Lung (tissue), 12 donors: Measurements from ENCODE around the gene ZNF536. TPM values are rescaled to one million over a fixed set of nuclear protein-coding genes. Genes with fewer than 3 reads are reported as not detected.

Experiments used
- ATAC-seq: fragments of 200-7000 bp; cut with Tn5 transposase; one replicate; pipeline ENCODE4 v1.9.1; 2020; ENCODE audit warnings: moderate number of reproducible peaks; ENCODE audit not compliant: insufficient read depth, low FRiP score
- DNase-seq, 3 donors: peaks; one replicate each; pipeline ENCODE4 v3.0.0-alpha.2; 2013 to 2017
- H3K27ac ChIP-seq, 2 donors: one replicate each; pipeline ENCODE4 v1.5.1; 2013; ENCODE audit warnings: mild to moderate bottlenecking in 2 of 2, moderate library complexity in 2 of 2, control low read depth in 1 of 2, inconsistent platforms in 1 of 2, low read depth in 1 of 2, low read length in 1 of 2
- H3K27me3 ChIP-seq, 3 donors: one replicate each; pipeline ENCODE4 v1.5.1; 2013; ENCODE audit warnings: low read length in 2 of 3; ENCODE audit not compliant: control insufficient read depth in 3 of 3, insufficient read depth in 3 of 3
- H3K36me3 ChIP-seq, 4 donors: one replicate each; pipeline ENCODE4 v1.5.1; 2013; ENCODE audit warnings: low read length in 4 of 4, mild to moderate bottlenecking in 1 of 4, moderate library complexity in 1 of 4; ENCODE audit not compliant: control insufficient read depth in 4 of 4, insufficient read depth in 4 of 4
- H3K4me1 ChIP-seq, 5 donors: one replicate each; pipeline ENCODE4 v1.5.1; 2013; ENCODE audit warnings: low read length in 5 of 5, mild to moderate bottlenecking in 2 of 5, moderate library complexity in 1 of 5; ENCODE audit not compliant: control insufficient read depth in 5 of 5, insufficient read depth in 5 of 5
- H3K4me3 ChIP-seq: one replicate; pipeline ENCODE4 v1.5.1; 2013; ENCODE audit warnings: mild to moderate bottlenecking, control low read depth, moderate library complexity
- H3K9ac ChIP-seq, 2 donors: one replicate each; pipeline ENCODE4 v1.5.1; 2013; ENCODE audit warnings: low read length in 2 of 2, control low read depth in 1 of 2; ENCODE audit not compliant: insufficient read depth in 1 of 2
- H3K9me3 ChIP-seq, 4 donors: one replicate each; pipeline ENCODE4 v1.5.1; 2013; ENCODE audit warnings: low read length in 3 of 4, mild to moderate bottlenecking in 1 of 4, moderate library complexity in 1 of 4; ENCODE audit not compliant: control insufficient read depth in 4 of 4, insufficient read depth in 3 of 4
- CTCF ChIP-seq: IDR thresholded peaks from 2 replicates; pipeline ENCODE4 v1.5.1; 2012; ENCODE audit warnings: mild to moderate bottlenecking; ENCODE audit errors: control extremely low read depth, extremely low read depth
- WGBS, 2 donors: extraction: QIAGEN DNeasy Blood & Tissue Kit; methylation state at CpG; one replicate each; pipeline ENCODE4 v1.1.7; 2013; 5-methylcytosine and 5-hydroxymethylcytosine counted together
- polyA plus RNA-seq, 2 donors: library from polyadenylated mRNA; stranded (reverse); fragments of 200-250 nt; gene quantifications; one replicate each; pipeline ENCODE4 v1.2.1, GENCODE V29; 2013
- total RNA-seq, 2 donors: library from RNA; depleted of rRNA in 1 of 2; stranded (reverse); fragments of >200 nt in 1 of 2; gene quantifications; one replicate each; pipeline ENCODE4 v1.2.1, GENCODE V29; 2014 to 2021
- donor health status: control.
- donor health status: control.
- donor health status: Bipolar disorder and iron deficiency.
- donor health status: healthy.
- donor health status: DM: yes; HTN: yes; CAD: no.

The ZNF536 gene
- total and polyA plus RNA-seq, 4 donors, result 0.07 to 5.6 (median 0.21) TPM

GRCh38 chr19:30349131-30349730 is 23.0 kb upstream of the ZNF536 start:
- no peak overlapping the region for H3K4me3 ChIP-seq
- H3K36me3 ChIP-seq, result no peaks in the 10 kb centered on the region
- 47 to 70% methylated on average over 7 of the region's 7 CpGs for WGBS, 2 donors
- no peak overlapping the region for H3K9ac ChIP-seq
- TF ChIP-seq CTCF, result no peak
- DNase-seq (no peak), ATAC-seq (no peak)
- peaks cover 0 to 1% (median 0%) of the 10 kb centered on the region in 4 donors for H3K9me3 ChIP-seq
- peaks cover 0 to 3% (median 0%) of the 10 kb centered on the region in 3 donors for H3K27me3 ChIP-seq
- no peak overlapping the region for H3K27ac ChIP-seq
- peaks cover 0 to 5% (median 0%) of the 10 kb centered on the region in 5 donors for H3K4me1 ChIP-seq

GRCh38 chr19:30350692-30351663 is 21.2 kb upstream of the ZNF536 start:
- Histone ChIP-seq H3K9me3 (no peaks in the 10 kb centered on the region), H3K36me3 (no peaks in the 10 kb centered on the region), H3K4me1 (peaks cover 0 to 5% (median 0%) of the 10 kb centered on the region in 5 donors), H3K9ac (no peak overlapping the region), H3K27ac (no peak overlapping the region), H3K27me3 (peaks cover 0 to 3% (median 0%) of the 10 kb centered on the region in 3 donors), H3K4me3 (no peak overlapping the region)
- ATAC-seq (no peak), DNase-seq (no peak)
- WGBS, 2 donors, result 73 to 82% methylated on average over 7 of the region's 7 CpGs
- no peak for TF ChIP-seq CTCF

- Histone ChIP-seq H3K9me3 (no peaks in the 10 kb centered on the region), H3K4me1 (peaks cover 0 to 5% (median 0%) of the 10 kb centered on the region in 5 donors), H3K36me3 (no peaks in the 10 kb centered on the region), H3K9ac (no peak overlapping the region), H3K27ac (no peak overlapping the region), H3K27me3 (peaks cover 0 to 3% (median 0%) of the 10 kb centered on the region in 3 donors), H3K4me3 (no peak overlapping the region)
- no peak for ATAC-seq
- WGBS, 2 donors, result 81 to 83% methylated on average over 2 of the region's 2 CpGs
- no peak for TF ChIP-seq CTCF
- no peak for DNase-seq
Observed at GRCh38 chr19:30351774-30352173, 20.4 kb upstream of the ZNF536 start.
